Testis (tissue), 3 donors: Measurements from ENCODE around the gene ZBTB26. TPM values are rescaled to one million over a fixed set of nuclear protein-coding genes. Genes with fewer than 3 reads are reported as not detected.

Experiments used
- DNase-seq: peaks from one replicate; pipeline ENCODE4 v3.0.0-alpha.2; 2019
- H3K27ac ChIP-seq, 2 donors: fragments of 200-600 bp; sonication (generic); one replicate each; pipeline ENCODE4 v1.5.1; 2019
- H3K27me3 ChIP-seq: fragments of 200-600 bp; sonication (generic); one replicate; pipeline ENCODE4 v1.5.1; 2019
- H3K36me3 ChIP-seq: fragments of 200-600 bp; sonication (generic); one replicate; pipeline ENCODE4 v1.5.1; 2017; ENCODE audit warnings: low read depth; ENCODE audit errors: missing control alignments
- H3K4me1 ChIP-seq: fragments of 200-600 bp; sonication (generic); one replicate; pipeline ENCODE4 v1.5.1; 2019
- H3K4me3 ChIP-seq, 2 donors: fragments of 200-600 bp; sonication (generic); one replicate each; pipeline ENCODE4 v1.5.1; 2017 to 2019
- H3K9me3 ChIP-seq: fragments of 200-600 bp; sonication (generic); one replicate; pipeline ENCODE4 v1.5.1; 2017
- POLR2A ChIP-seq: fragments of 450-650 bp; IDR thresholded peaks from one replicate; pipeline ENCODE4 v1.6.1; 2017; ENCODE audit warnings: antibody characterized with exemption, mild to moderate bottlenecking, moderate library complexity
- WGBS, 2 donors: methylation state at CpG; one replicate each; pipeline ENCODE4 v1.1.5; 2018; 5-methylcytosine and 5-hydroxymethylcytosine counted together
- intact Hi-C: fragments of 100-400 bp; cut with DNase I; formaldehyde crosslinking; loops from one replicate; pipeline ENCODE4 v1.15.1; 2023; ENCODE audit warnings: low total_unique reads
- polyA plus RNA-seq: library from polyadenylated mRNA; stranded (reverse); fragments of 350-450 nt; fragmentation: Illumina TruSeq; extraction: RNeasy Lipid Tissue Mini Kit (QIAGEN cat#74804); gene quantifications from one replicate; pipeline ENCODE4 v1.2.3, GENCODE V29; 2014; ENCODE audit warnings: low read depth, low replicate concordance; ENCODE audit not compliant: insufficient read depth
- total RNA-seq, 2 donors: library from RNA; depleted of rRNA; stranded (reverse); fragments of >200 nt; gene quantifications; one replicate each; pipeline ENCODE4 v1.2.3, GENCODE V29; 2016
- TF ChIP-seq, protein P1 (sequence below), 3 experiments: fragments of 450-650 bp in 2 of 3; fragments of 200-600 bp in 1 of 3; sonication (generic) in 1 of 3; IDR thresholded peaks; one replicate each; pipeline ENCODE4 v1.5.1; 2016 to 2019; ENCODE audit warnings: antibody characterized with exemption in 3 of 3, mild to moderate bottlenecking in 2 of 3, moderate library complexity in 1 of 3

Gene ZBTB26
- total and polyA plus RNA-seq, 3 donors from 2014 or later: 16.8 to 23.1 (median 17.3) TPM

- no peak overlapping the region for H3K27ac ChIP-seq
- H3K4me3 ChIP-seq: no peak overlapping the region
- intact Hi-C loops: no loop called here
- H3K9me3 ChIP-seq: no peaks in the 10 kb centered on the region
- TF ChIP-seq, protein P1, sequence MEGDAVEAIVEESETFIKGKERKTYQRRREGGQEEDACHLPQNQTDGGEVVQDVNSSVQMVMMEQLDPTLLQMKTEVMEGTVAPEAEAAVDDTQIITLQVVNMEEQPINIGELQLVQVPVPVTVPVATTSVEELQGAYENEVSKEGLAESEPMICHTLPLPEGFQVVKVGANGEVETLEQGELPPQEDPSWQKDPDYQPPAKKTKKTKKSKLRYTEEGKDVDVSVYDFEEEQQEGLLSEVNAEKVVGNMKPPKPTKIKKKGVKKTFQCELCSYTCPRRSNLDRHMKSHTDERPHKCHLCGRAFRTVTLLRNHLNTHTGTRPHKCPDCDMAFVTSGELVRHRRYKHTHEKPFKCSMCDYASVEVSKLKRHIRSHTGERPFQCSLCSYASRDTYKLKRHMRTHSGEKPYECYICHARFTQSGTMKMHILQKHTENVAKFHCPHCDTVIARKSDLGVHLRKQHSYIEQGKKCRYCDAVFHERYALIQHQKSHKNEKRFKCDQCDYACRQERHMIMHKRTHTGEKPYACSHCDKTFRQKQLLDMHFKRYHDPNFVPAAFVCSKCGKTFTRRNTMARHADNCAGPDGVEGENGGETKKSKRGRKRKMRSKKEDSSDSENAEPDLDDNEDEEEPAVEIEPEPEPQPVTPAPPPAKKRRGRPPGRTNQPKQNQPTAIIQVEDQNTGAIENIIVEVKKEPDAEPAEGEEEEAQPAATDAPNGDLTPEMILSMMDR (IDR thresholded peaks at IDR 0.05): no peak
- no peak for TF ChIP-seq POLR2A
- peaks cover 12% of the 10 kb centered on the region for H3K4me1 ChIP-seq
- no peaks in the 10 kb centered on the region for H3K27me3 ChIP-seq
- no peak for DNase-seq
- H3K36me3 ChIP-seq: no peaks in the 10 kb centered on the region
- WGBS, 2 donors: 72 to 85% methylated on average over 1 of the region's 1 CpG
Observed at GRCh38 chr9:122929796-122930354, 1.4 kb downstream of the ZBTB26 start.

DNA sequence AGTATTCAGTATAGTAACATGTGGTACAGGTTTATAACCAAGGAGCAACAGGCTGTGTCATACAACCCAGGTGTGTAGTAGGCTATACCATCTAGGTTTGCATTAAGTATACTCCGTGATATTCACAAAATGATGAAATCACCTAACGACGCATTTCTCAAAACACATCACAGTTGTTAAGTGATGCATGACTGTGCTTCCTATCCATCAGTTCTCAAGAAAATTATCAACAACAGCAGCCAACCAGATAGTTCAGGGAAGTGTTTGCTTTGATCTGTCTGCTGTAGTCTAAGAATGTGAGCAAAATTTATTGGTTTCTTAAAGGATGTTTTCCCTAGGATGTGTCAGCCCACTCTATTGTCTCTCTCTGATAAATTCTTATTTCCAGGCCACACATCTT lies 7.4 kb downstream of the ZBTB26 start:
- H3K36me3 ChIP-seq: no peaks in the 10 kb centered on the region
- 77 to 85% methylated on average over 3 of the region's 3 CpGs for WGBS, 2 donors
- intact Hi-C loops: no loop called here
- H3K4me1 ChIP-seq: no peaks in the 10 kb centered on the region
- H3K27me3 ChIP-seq: no peaks in the 10 kb centered on the region
- no peak for DNase-seq
- H3K9me3 ChIP-seq: no peaks in the 10 kb centered on the region
- no peak overlapping the region for H3K4me3 ChIP-seq
- no peak overlapping the region for H3K27ac ChIP-seq
- no peak for TF ChIP-seq POLR2A
- TF ChIP-seq, protein P1 (IDR thresholded peaks at IDR 0.05): no peak

DNA sequence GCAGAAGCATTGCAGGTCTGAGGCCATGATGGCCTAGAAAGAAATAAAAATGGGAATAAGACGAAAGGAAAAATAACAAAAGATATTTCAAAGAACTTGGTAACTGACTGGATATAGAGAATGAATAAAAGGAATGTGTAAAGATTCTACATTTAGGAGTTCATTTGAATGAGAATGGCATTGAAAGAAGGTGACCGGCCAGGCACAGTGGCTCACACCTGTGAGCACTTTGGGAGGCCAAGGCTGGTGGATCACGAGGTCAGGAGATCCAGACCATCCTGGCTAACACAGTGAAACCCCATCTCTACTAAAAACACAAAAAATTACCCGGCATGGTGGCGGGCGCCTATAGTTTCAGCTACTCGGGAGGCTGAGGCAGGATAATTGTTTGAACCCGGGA lies 8.6 kb downstream of the ZBTB26 start:
- no peak overlapping the region for H3K4me3 ChIP-seq
- WGBS, 2 donors: 83 to 89% methylated on average over 8 of the region's 8 CpGs
- H3K27ac ChIP-seq: no peak overlapping the region
- no peaks in the 10 kb centered on the region for H3K36me3 ChIP-seq
- no peaks in the 10 kb centered on the region for H3K27me3 ChIP-seq
- TF ChIP-seq, protein P1 (IDR thresholded peaks at IDR 0.05): no peak
- no peak for TF ChIP-seq POLR2A
- H3K9me3 ChIP-seq: no peaks in the 10 kb centered on the region
- no peak for DNase-seq
- H3K4me1 ChIP-seq: no peaks in the 10 kb centered on the region
- intact Hi-C loops: no loop called here

DNA sequence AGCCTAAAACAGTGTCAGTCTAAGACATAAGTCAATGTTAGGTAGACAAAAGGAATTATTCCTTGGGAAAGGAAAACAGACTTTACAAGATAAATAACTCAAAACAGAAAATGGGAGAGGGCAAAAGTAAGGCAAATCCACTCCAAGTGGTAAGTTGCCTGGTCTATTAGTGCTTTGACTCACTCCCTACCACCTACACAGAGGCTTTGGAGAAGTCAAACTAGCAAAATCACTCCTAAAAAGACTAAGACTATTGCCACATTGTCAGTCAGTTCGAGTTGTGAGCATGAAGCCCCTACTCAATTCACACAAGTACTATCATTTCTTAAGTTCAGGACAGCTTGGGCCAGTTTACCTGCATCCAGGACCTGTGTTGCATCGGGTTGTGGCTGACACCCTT lies 13.0 kb downstream of the ZBTB26 start:
- TF ChIP-seq POLR2A: no peak
- TF ChIP-seq, protein P1 (IDR thresholded peaks at IDR 0.05): no peak
- WGBS, 2 donors: 86 to 90% methylated on average over 2 of the region's 2 CpGs
- no peak overlapping the region for H3K4me3 ChIP-seq
- intact Hi-C loops: no loop called here
- H3K36me3 ChIP-seq: no peaks in the 10 kb centered on the region
- H3K4me1 ChIP-seq: no peaks in the 10 kb centered on the region
- no peaks in the 10 kb centered on the region for H3K27me3 ChIP-seq
- H3K27ac ChIP-seq: no peak overlapping the region
- no peak for DNase-seq
- no peaks in the 10 kb centered on the region for H3K9me3 ChIP-seq

DNA sequence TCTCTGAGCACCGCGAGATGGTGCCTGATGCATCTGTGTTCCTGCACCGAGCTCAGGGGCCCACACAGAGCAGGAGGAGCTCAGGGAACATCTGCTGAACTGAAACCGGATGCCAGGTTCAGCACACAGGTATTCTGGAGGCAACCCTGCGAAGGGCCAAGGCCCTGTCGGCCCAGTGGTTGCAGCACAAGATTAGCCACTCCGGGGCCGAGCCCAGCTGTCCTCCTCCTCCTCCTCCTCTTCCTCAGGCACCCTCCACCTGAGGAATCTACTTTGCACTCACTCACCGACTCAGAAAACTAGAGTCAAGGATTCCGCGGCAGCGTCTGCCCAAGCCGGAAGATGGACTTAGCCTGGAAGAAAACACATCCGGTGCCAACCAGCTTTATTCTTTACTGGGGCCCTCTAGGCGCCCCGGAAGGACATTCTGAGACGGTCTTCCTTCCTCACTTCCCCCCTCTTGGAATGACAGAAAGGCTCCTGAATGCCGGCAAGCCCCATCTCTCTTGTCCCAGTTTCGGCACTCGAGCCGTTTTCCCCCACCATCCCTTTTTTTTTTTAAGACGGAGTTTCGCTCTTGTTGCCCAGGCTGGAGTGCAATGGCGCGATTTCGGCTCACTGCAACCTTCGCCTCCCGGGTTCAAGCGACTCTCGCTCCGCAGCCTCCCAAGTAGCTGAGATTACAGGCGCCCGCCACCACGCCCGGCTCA lies 18.2 kb downstream of the ZBTB26 start, which contains the start of gene ZBTB6:
Gene ZBTB6, minus strand, starts transcription at position 360 of the 710 bp plus-strand sequence. CDS start 1,251 bp downstream, outside the sequence.
- WGBS, 2 donors: 1% methylated on average over 22 to 35 of the region's 35 CpGs
- intact Hi-C loops: no loop called here
- H3K27ac ChIP-seq: peak within 1 kb of the TSS; percentile 63 to 72
- peaks cover 8% of the 10 kb centered on the region for H3K4me1 ChIP-seq
- peak; percentile 92 for DNase-seq
- no peaks in the 10 kb centered on the region for H3K36me3 ChIP-seq
- no peaks in the 10 kb centered on the region for H3K9me3 ChIP-seq
- no peak for TF ChIP-seq POLR2A
- TF ChIP-seq, protein P1 (IDR thresholded peaks at IDR 0.05): no peak
- H3K27me3 ChIP-seq: no peaks in the 10 kb centered on the region
- H3K4me3 ChIP-seq: peak within 1 kb of the TSS; percentile 82 to 84
